Right ventricle myocardium superior (tissue), 1 donor: Measurements from ENCODE around the gene LRPAP1. TPM values are rescaled to one million over a fixed set of nuclear protein-coding genes. Genes with fewer than 3 reads are reported as not detected.
"Not testable (repeated sequence)": the region's sequence is repeated elsewhere in the genome, so short reads cannot be mapped to it uniquely, and the experiment has no call there.

ENCODE experiments used
- ATAC-seq: fragments of 200-7000 bp; cut with Tn5 transposase; one replicate; pipeline ENCODE4 v1.9.1; 2020; ENCODE audit warnings: mild to moderate bottlenecking; ENCODE audit not compliant: poor library complexity
- DNase-seq: peaks from one replicate; pipeline ENCODE4 v3.0.0-alpha.2; 2020
- intact Hi-C: fragments of 100-400 bp; cut with DNase I; formaldehyde crosslinking; loops from one replicate; pipeline ENCODE4 v1.11.2; 2022
- total RNA-seq: library from RNA; stranded (reverse); fragmentation: NEBNext Ultra II Directional; extraction: Animal tissue kit (Norgen Biotek cat#: 25700); gene quantifications from one replicate; pipeline ENCODE4 v1.2.1, GENCODE V29; 2021
- donor health status: DM: no; HTN: yes; CAD: no; lungs with severe emphysema.

Gene LRPAP1
- total RNA-seq, 1 donor from 2014 or later = 280 TPM

GRCh38 chr4:3514221-3514780 lies 17.9 kb downstream of the LRPAP1 start:
- intact Hi-C loops = loop anchor here (10.0 kb wide), 1 partner anchor 170 kb away; no protein-coding TSS in a partner anchor
- ATAC-seq (no peak), DNase-seq (peak; percentile 26)

GRCh38 chr4:3513807-3514206 lies 18.4 kb downstream of the LRPAP1 start:
- DNase-seq (peak; percentile 29), ATAC-seq (no peak)
- intact Hi-C loops = loop anchor here (10.0 kb wide), 1 partner anchor 169 kb away; no protein-coding TSS in a partner anchor

GRCh38 chr4:3512719-3513118 lies 19.5 kb downstream of the LRPAP1 start:
- intact Hi-C loops = loop anchor here (10.0 kb wide), 1 partner anchor 168 kb away; no protein-coding TSS in a partner anchor
- DNase-seq = no peak
- ATAC-seq = no peak

GRCh38 chr4:3512279-3512678 lies 19.9 kb downstream of the LRPAP1 start:
- peak; percentile 62 for ATAC-seq
- no peak for DNase-seq
- intact Hi-C loops = loop anchor here (10.0 kb wide), 1 partner anchor 167 kb away; no protein-coding TSS in a partner anchor

GRCh38 chr4:3511601-3512000 lies 20.6 kb downstream of the LRPAP1 start:
- ATAC-seq, DNase-seq: not testable (repeated sequence)
- intact Hi-C loops = loop anchor here (10.0 kb wide), 1 partner anchor 167 kb away; no protein-coding TSS in a partner anchor

GRCh38 chr4:3511187-3511586 lies 21.0 kb downstream of the LRPAP1 start:
- DNase-seq (no peak), ATAC-seq (no peak)
- intact Hi-C loops = loop anchor here (10.0 kb wide), 1 partner anchor 166 kb away; no protein-coding TSS in a partner anchor

GRCh38 chr4:3510481-3510880 lies 21.7 kb downstream of the LRPAP1 start:
- no peak for ATAC-seq
- intact Hi-C loops = loop anchor here (10.0 kb wide), 1 partner anchor 166 kb away; no protein-coding TSS in a partner anchor
- no peak for DNase-seq

GRCh38 chr4:3508542-3508941 lies 23.7 kb downstream of the LRPAP1 start:
- ATAC-seq = no peak
- DNase-seq = no peak
- intact Hi-C loops = no loop called here

GRCh38 chr4:3505231-3505630 lies 27.0 kb downstream of the LRPAP1 start:
- ATAC-seq (no peak), DNase-seq (no peak)

GRCh38 chr4:3502941-3503936 lies 29.0 kb downstream of the LRPAP1 start:
- ATAC-seq = peak; percentile 2
- intact Hi-C loops = no loop called here

More at GRCh38 chr4:3505231-3505630, 27.0 kb downstream of the LRPAP1 start:
- intact Hi-C loops = no loop called here

GRCh38 chr4:3501825-3502425 lies 30.3 kb downstream of the LRPAP1 start:
- intact Hi-C loops = no loop called here
- ATAC-seq = peak; percentile 11
- DNase-seq = no peak

More at GRCh38 chr4:3502941-3503936, 29.0 kb downstream of the LRPAP1 start:
- DNase-seq = no peak

- intact Hi-C loops = no loop called here
- no peak for ATAC-seq
- DNase-seq = no peak
These were observed 30.9 kb downstream of the LRPAP1 start for GRCh38 chr4:3501126-3501824.

- intact Hi-C loops = no loop called here
- DNase-seq (no peak), ATAC-seq (peak; percentile 3)
These were observed 31.6 kb downstream of the LRPAP1 start for GRCh38 chr4:3500634-3501101.

GRCh38 chr4:3500111-3500510 lies 32.1 kb downstream of the LRPAP1 start:
- DNase-seq = no peak

GRCh38 chr4:3499710-3500109 lies 32.5 kb downstream of the LRPAP1 start:
- no peak for DNase-seq
- ATAC-seq = no peak
- intact Hi-C loops = no loop called here

More at GRCh38 chr4:3500111-3500510, 32.1 kb downstream of the LRPAP1 start:
- ATAC-seq = no peak
- intact Hi-C loops = no loop called here

GRCh38 chr4:3498901-3499510 lies 33.2 kb downstream of the LRPAP1 start:
- DNase-seq (no peak), ATAC-seq (no peak)
- intact Hi-C loops = no loop called here

- intact Hi-C loops = no loop called here
- DNase-seq (no peak), ATAC-seq (no peak)
These were observed 33.8 kb downstream of the LRPAP1 start for GRCh38 chr4:3498407-3498806.
